ENCODE measurements around the gene GPR146.

- no peak for TF ChIP-seq ATF3 (IDR thresholded peaks at IDR 0.05)
- no peak for TF ChIP-seq ATF3 (CRISPR knock-in tag; conservative IDR thresholded peaks at IDR 0.05)
- TF ChIP-seq, protein P1, sequence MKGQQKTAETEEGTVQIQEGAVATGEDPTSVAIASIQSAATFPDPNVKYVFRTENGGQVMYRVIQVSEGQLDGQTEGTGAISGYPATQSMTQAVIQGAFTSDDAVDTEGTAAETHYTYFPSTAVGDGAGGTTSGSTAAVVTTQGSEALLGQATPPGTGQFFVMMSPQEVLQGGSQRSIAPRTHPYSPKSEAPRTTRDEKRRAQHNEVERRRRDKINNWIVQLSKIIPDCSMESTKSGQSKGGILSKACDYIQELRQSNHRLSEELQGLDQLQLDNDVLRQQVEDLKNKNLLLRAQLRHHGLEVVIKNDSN (CRISPR knock-in tag; IDR thresholded peaks at IDR 0.05), result no peak
- no peak for TF ChIP-seq EP300 (IDR thresholded peaks at IDR 0.05; ENCODE audit: low read length)
- TF ChIP-seq, protein P2, sequence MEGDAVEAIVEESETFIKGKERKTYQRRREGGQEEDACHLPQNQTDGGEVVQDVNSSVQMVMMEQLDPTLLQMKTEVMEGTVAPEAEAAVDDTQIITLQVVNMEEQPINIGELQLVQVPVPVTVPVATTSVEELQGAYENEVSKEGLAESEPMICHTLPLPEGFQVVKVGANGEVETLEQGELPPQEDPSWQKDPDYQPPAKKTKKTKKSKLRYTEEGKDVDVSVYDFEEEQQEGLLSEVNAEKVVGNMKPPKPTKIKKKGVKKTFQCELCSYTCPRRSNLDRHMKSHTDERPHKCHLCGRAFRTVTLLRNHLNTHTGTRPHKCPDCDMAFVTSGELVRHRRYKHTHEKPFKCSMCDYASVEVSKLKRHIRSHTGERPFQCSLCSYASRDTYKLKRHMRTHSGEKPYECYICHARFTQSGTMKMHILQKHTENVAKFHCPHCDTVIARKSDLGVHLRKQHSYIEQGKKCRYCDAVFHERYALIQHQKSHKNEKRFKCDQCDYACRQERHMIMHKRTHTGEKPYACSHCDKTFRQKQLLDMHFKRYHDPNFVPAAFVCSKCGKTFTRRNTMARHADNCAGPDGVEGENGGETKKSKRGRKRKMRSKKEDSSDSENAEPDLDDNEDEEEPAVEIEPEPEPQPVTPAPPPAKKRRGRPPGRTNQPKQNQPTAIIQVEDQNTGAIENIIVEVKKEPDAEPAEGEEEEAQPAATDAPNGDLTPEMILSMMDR (IDR thresholded peaks at IDR 0.05 in 2 of 3, conservative IDR thresholded peaks at IDR 0.05 in 1 of 3; ENCODE audit: insufficient read depth in 2 of 3, low read depth in 1 of 3, low read length in 3 of 3), result no peak
- TF ChIP-seq THRAP3 (IDR thresholded peaks at IDR 0.05; ENCODE audit: borderline replicate concordance), result no peak
- TF ChIP-seq, protein P3, sequence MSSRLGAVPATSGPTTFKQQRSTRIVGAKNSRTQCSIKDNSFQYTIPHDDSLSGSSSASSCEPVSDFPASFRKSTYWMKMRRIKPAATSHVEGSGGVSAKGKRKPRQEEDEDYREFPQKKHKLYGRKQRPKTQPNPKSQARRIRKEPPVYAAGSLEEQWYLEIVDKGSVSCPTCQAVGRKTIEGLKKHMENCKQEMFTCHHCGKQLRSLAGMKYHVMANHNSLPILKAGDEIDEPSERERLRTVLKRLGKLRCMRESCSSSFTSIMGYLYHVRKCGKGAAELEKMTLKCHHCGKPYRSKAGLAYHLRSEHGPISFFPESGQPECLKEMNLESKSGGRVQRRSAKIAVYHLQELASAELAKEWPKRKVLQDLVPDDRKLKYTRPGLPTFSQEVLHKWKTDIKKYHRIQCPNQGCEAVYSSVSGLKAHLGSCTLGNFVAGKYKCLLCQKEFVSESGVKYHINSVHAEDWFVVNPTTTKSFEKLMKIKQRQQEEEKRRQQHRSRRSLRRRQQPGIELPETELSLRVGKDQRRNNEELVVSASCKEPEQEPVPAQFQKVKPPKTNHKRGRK (tag; IDR thresholded peaks at IDR 0.05), result no peak
- TF ChIP-seq RAD21 (CRISPR knock-in tag; conservative IDR thresholded peaks at IDR 0.05 in 1 of 2, IDR thresholded peaks at IDR 0.05 in 1 of 2), result no peak
- no peak for TF ChIP-seq ARID2 (IDR thresholded peaks at IDR 0.05)
- no peak for TF ChIP-seq PHB (CRISPR knock-in tag; IDR thresholded peaks at IDR 0.05)
Measured at GRCh38 chr7:1073142-1073977, 29.0 kb downstream of the GPR146 start.
